Measurements from ENCODE around the gene MTUS2.
A peak's percentile ranks its signal among the peaks of the same experiment; 100 is the strongest.

Gene MTUS2

DNA sequence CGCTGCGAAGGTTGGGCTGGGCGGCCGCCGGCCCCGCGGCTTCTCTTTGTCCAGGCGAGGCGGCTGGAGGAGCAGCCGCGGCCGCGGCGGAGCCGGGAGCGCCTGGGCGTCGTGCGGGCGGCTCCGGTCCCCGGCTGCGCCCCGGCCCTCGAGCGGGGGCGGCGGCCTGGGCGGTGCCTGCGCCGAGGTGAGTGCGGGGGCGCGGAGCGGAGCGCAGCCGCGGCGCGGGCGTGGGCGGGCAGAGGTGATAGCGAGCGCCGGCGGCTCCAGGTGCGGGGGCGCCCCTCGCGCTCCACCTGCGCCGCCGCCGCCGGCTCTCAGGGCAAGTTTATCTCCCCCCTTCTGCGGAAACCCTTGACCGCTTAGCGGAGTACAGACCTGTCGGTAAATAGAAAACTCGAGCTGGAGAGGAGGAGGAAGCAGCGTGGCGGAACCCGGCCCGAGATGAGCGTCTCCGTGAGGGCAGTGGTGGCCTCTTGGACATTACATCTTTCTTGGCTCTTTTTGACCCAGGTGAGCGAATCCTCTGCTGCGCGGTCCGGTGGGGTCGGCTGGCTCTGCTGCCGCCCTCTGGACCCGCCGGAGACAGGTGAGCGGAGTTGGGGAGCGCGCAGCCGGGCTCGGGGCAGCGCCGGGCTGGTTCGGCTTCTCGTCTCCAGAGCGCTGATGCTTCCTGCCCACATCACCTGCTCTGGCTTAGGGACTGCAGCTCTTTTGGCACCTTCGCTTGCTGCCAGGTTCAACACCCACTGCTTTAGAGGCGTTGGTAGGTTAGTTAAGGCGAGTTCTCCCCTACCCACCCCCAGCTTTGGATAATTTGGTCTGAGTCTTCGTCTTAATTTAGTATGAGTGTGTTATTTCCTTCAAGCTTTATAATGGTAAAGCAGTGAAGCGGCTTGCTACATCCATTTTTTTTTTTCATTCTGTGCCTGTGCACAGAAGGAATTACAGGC lies at the start of gene MTUS2:
MTUS2 (plus strand) TSS at position 241 of the 953 bp plus-strand sequence.
- DNase-seq, result no peak

DNA sequence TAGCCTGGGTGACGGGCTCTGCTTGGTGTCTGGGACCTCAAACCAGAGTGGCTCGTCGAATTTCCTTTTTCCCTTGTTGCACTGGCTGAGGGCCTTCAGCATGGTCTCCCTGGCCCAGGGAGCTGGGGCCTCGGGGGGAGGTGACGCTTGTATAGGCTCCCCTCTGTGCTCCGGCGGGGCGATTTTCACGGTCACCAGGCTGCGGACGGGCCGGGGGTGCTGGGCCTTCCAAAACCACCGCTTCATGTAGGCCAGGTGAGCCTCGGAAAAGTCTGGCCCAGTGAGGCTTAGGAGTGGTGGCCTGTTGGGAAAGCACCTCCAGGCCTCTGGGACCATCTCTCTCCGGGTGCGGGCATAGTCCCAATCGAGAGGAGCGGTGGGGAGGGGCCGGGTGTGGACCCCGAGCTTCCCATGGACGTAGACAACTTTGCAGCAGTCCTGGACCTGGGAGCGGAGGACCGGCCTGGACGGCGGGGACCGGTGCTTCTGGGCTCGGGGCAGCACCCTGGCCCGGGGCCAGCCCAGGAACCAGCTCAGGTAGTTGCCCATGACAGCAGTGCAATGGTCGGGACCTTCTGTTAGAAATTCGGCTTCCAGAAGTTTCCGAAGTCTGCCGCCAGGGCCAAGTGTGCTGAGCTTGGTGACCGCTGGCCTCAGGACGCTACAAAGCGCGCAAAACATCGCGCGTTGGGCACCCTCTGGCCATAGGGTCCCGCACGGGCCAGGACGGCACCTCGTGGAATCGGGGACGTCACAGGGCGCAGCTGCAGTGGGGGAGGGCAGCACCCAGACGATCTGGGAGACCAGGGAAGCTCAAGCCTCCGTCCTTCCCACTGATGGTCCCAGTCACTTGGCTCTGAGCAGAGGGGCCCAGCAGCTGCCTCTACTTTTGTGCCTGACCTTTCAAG lies 41.6 kb upstream of the MTUS2 start:
- no peak for DNase-seq

- DNase-seq, result no peak
Observed at GRCh38 chr13:28792992-28793391, 27.1 kb upstream of the MTUS2 start.

GRCh38 chr13:28794396-28794795 lies 25.7 kb upstream of the MTUS2 start:
- no peak for DNase-seq

GRCh38 chr13:28796938-28797257 lies 23.2 kb upstream of the MTUS2 start:
- no peak for DNase-seq

DNA sequence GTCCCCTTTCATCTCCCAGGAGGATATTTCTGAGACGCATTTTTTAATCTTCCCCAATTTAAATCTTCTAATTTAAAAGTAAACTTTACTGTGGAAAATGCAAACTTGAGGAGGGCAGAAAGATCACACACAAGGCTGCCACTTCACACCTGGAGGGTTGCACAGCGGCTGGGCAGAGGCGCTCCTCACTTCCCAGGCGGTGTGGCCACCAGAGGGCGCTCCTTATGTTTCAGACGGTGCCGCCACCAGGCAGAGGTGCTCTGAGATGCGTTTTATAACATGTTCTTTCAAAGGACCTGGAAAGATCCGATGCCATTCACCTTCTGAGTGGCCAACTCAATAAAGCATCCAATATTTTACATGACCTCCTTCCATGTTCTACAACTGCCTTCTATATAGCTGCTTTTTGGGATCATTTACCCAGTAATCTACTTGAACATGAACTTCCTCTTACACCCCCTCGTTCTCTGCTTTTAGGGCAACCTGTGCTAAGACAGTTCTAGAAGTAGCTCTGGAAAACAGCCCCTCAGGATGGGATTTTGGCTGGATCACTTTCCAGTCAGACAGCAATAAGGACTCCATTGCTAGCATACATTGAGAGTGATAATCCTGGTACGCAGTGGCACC lies 14.8 kb upstream of the MTUS2 start:
- DNase-seq, result peak in 1 of 2 donors; percentile 25

DNA sequence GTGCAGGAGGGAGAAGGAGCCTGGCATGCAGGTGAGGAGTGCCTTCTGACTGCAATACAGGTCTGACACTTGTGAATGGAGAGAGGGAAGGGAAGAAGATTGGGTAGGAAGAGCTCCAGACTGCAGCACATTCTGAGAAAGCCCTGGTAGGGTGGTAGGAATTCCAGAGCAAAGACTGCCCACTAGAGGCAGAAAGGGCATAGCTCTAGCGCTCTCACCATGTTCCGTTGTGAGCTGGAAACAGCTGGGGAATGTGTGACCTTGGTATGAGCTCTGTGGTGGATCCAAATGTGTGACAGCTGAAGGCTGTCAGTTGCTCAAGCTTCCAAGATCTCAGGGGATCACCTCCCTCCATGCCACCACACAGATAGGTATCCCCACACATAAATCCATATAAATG lies 2.9 kb upstream of the MTUS2 start:
- no peak for DNase-seq

- DNase-seq, result peak; percentile 1 to 9
Observed at GRCh38 chr13:28819046-28819730, 951 bp upstream of the MTUS2 start.

DNA sequence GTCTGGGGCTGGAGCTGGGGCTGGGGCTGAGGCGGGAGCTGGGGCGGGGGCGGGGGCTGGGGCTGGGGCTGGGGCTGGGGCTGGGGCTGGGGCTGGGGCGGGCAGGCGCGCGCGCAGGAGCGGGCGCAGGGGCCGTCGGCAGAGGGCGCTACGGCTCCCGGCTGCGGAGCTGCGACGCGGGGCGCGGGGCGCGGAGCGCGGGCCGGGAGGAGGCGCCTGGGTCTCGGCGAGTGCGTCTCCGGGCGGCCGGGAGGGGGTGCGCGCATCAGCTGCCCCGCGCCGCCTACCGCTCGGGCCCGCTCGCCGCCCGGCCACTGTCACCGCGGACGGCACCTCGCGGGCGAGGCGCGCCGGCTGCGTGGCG lies 422 bp upstream of the MTUS2 start:
- peak; percentile 25 to 27 for DNase-seq

DNA sequence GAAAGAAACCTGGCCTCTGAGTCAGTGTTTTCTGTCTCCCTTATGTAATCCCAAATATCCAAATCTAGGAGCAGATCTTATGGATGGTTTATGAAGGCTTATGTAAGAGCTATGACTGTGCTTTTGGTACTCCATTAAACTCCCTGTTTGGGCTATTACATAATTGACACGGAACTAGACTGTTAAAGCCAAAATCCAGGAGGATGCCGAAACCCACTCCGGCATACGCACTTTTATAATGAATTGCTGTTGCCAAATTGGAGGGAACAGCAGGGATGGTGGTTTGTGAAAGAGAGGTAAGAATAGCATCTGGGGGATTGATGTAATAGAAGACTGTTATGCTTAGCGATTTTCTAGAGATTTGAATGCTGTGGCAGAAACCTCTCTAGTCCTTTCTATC lies 2.0 kb downstream of the MTUS2 start:
- no peak for DNase-seq

DNA sequence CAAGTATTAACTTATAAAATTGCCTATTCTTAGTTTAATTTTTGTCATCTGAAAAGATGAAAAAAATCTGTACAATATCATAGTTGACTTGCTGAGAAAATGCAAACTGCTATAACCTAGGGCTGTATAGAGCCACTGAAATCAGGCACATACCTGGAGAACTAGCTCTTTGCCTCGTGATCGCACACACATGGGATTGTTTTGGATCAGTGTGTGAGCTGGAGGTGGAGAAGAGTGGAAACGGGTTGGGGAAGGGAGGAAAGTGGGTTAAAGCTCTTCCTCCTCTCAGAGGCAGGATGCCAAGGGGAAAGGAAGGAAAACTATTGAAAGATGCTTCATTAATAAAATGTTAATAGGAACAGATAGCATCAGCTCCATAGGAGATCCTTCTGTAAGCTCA lies 2.7 kb downstream of the MTUS2 start:
- DNase-seq, result no peak

- no peak for DNase-seq
Observed at GRCh38 chr13:28825379-28825778, 5.2 kb downstream of the MTUS2 start.

GRCh38 chr13:28826368-28826767 lies 6.2 kb downstream of the MTUS2 start:
- DNase-seq, result no peak

DNA sequence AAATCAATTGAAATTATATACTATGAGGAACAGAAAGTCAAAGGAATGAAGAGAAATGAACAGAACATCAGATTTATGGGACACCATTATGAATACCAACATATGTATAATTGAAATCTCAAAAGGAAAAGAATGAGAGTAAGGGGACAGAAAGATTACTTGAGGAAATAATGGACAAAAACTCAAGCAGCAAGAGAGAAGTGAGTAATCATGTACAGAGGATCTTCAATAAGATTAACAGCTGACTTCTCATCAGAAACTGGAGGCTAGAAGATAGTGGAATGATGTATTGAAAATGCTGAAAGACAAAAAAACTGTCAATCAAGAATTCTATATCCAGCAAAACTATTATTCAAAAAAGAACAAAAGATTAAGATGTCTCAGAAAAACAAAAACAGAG lies 10.4 kb downstream of the MTUS2 start:
- DNase-seq, result no peak

GRCh38 chr13:28831117-28831516 lies 11.0 kb downstream of the MTUS2 start:
- DNase-seq, result no peak

GRCh38 chr13:28837111-28837510 lies 17.0 kb downstream of the MTUS2 start:
- no peak for DNase-seq

DNA sequence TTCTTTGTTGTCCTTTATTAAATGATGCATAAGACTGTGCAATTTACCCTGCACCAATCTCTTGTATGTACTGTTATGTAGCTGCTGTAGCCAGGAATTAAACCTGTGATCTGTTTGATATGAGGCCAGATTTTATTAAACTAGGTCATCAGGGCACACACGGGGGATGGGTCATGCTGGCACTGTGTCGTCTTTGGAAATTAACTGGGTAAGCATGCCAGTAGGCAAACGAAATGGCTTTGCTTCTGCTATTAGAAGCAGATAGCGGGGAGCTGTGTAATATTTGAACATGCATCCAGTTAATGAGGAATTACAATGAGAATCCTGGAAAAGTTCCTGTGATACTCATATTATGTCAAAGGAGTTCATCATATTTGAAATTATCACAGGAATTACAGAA lies 23.5 kb downstream of the MTUS2 start:
- no peak for DNase-seq

GRCh38 chr13:28849441-28849840 lies 29.3 kb downstream of the MTUS2 start:
- no peak for DNase-seq

GRCh38 chr13:28850226-28850625 lies 30.1 kb downstream of the MTUS2 start:
- DNase-seq, result no peak

DNA sequence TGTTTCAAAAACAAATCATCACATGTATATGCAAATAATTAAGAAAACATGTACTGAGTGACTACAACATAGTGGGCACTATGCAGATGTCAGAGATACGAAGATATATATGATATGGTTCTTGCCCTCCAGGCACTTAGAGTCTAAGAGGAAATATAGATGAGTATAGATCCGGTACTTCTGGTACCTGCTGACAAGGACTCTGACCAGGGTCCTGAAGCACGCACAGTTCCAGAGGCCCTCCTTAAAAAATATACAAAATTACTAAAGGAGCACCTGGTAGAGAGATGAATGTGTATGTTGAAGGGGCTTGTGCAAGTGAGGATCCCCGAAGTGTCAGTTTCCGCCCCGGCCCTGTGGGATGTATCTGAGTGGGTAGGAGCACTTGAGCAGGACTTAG lies 31.3 kb downstream of the MTUS2 start:
- no peak for DNase-seq

- no peak for DNase-seq
Observed at GRCh38 chr13:28854657-28855056, 34.5 kb downstream of the MTUS2 start.

DNA sequence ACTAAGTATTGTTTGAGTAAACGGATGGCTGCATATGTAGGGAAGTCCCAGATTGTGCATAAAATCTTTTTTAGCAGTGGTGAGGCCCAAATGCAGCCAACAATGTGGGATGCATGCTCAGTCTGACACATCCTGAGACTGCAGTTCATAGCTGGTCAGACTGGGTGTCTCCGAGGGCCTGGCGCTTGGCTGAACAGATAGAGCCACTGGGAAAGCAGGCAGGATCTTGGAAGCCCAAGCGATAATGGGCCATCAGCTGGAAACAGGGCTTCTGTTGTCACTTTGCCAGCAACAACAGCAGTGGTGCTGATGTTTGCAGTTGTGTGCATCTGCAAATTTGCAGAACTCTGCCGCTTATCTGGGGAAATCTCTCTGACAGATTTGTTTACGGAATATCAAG lies 36.1 kb downstream of the MTUS2 start:
- no peak for DNase-seq

DNA sequence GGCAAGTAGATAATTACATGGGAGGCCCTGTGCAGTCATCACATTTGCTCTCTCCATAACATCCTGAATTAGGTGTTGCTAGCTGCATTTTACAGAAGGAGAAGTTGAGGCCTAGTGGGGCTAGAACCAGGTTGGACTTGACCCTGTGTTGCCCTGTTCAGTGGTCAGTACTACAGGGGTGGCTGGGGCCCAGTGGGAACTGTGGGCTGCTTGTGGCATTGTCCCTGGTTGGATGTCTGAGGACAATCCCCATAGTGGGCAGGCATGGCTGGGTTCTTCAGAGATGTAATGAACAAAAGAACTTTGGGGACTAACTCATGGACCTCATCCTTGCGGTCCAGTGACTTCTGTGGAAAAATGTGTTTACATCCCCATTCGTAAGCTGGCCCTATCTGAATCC lies 38.9 kb downstream of the MTUS2 start:
- no peak for DNase-seq
